ENCODE measurements around the gene PCDHGA1.

PCDHGA1 gene

GRCh38 chr5:141547921-141548320, 217.6 kb downstream of the PCDHGA1 start:
- DNase-seq: no peak

DNA sequence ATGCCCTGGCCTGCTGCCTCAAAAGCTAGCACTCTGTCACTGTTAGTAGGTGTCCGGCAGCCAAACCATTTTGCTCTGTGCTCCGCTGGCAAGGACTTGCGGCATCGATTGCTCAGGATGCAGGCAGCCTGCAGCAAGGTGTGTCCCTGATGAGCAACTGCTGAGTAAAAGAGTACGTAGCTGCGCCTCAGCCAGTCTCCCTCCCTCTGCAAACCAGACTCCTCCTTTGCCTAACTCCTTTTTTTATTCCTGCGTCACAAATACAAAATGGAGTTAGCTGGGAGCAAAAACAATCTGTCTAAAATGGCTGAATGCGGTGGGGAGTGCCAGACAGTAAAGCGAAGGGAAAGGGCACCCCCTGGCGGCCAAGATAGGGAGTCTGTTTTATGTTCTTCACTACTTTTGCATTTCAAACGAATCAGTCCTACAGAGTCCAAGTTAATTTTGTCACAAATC, 227.4 kb downstream of the PCDHGA1 start:
- peak; percentile 50 to 75 (median 61) for DNase-seq

GRCh38 chr5:141558150-141558549, 227.8 kb downstream of the PCDHGA1 start:
- DNase-seq: no peak

- DNase-seq: no peak
Measured at GRCh38 chr5:141559461-141559860, 229.1 kb downstream of the PCDHGA1 start.

DNA sequence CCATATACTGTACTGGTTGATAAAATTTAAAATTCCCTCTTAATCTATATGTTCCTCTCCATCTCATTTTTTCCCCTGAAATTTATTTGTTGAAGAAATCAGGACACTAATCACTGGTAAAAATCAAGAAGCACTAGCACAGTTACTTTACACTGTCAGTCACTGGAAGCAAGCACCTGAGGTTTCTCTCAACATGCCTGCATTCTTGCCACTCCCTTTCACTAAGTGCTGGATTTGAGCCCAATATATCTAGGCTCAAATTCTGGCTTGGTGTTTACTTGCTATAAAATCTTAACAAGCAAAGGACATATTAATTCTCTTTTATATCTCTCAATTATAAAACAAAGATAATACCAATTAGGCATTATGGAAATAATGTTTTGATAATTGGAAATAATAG, 229.8 kb downstream of the PCDHGA1 start:
- DNase-seq: no peak

DNA sequence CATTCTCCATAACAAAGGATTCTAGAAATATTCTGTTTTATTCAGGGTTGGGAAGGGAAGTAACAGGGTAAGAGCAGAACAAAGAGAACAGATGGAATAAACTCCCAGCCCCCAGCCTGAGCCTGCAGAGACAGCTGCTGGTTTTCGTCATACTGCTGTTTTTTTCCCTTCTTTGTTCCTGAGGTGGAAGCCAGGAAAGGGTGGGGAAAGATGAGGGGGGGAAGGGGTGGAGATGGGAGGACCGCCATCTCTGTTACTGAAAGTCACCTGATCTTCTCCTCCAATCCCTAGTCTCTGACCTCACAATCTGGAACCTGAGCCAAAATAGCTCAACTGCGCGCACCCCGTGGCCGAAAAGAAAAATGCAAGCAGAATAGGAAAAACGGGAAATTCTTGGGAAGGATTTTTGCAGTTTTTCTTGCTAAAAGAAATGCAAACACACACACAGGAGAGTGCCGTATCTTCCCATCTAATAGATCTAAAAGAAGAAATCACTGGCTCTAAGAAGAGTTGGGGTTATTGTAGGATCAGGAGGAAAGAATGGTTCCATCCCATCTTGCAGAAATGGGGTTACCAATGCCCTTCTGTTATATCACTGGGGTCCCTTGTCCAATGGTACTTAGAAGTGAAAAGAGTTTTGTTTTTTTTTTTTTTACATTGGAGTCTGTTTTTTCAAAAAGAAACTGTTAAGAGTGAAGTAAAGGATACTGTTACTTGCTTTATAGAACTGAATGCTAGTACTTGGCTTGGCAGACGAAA, 230.6 kb downstream of the PCDHGA1 start:
- no peak for DNase-seq

Measured in T-helper 1 cell (primary cell).